ENCODE measurements around the gene GALNT17.
A peak's percentile ranks its signal among the peaks of the same experiment; 100 is the strongest.

GALNT17 gene

GRCh38 chr7:71132127-71132376 is at the start of gene GALNT17:
TSS of gene GALNT17 (plus strand) at chr7:71132144.
- Histone ChIP-seq H3K4me3 (ENCODE audit: low read length) (peak within 1 kb of the TSS; percentile 79), H3K4me1 (ENCODE audit: control insufficient read depth, low read depth, low read length) (peaks cover 19% of the 10 kb centered on the region)

GRCh38 chr7:71095266-71095860 is 36.6 kb upstream of the GALNT17 start:
- no peaks in the 10 kb centered on the region for H3K27me3 ChIP-seq (ENCODE audit: control insufficient read depth, insufficient read depth, low read length)
- no peak overlapping the region for H3K4me3 ChIP-seq (ENCODE audit: low read length)
- no peak overlapping the region for H3K27ac ChIP-seq (ENCODE audit: low read length)
- no peaks in the 10 kb centered on the region for H3K4me1 ChIP-seq (ENCODE audit: control insufficient read depth, low read depth, low read length)
- H3K36me3 ChIP-seq (ENCODE audit: control insufficient read depth, low read depth, low read length): no peaks in the 10 kb centered on the region
- H3K9ac ChIP-seq (ENCODE audit: low read length): no peak overlapping the region
- peaks cover 6% of the 10 kb centered on the region for H3K9me3 ChIP-seq (ENCODE audit: control insufficient read depth, low read depth, low read length)

More at GRCh38 chr7:71132127-71132376, at the start of gene GALNT17:
- no peaks in the 10 kb centered on the region for H3K9me3 ChIP-seq (ENCODE audit: control insufficient read depth, low read depth, low read length)
- H3K9ac ChIP-seq (ENCODE audit: low read length): peak within 1 kb of the TSS; percentile 61
- H3K27me3 ChIP-seq (ENCODE audit: control insufficient read depth, insufficient read depth, low read length): peaks cover 22% of the 10 kb centered on the region
- H3K36me3 ChIP-seq (ENCODE audit: control insufficient read depth, low read depth, low read length): no peaks in the 10 kb centered on the region
- H3K27ac ChIP-seq (ENCODE audit: low read length): no peak within 1 kb of the TSS

DNA sequence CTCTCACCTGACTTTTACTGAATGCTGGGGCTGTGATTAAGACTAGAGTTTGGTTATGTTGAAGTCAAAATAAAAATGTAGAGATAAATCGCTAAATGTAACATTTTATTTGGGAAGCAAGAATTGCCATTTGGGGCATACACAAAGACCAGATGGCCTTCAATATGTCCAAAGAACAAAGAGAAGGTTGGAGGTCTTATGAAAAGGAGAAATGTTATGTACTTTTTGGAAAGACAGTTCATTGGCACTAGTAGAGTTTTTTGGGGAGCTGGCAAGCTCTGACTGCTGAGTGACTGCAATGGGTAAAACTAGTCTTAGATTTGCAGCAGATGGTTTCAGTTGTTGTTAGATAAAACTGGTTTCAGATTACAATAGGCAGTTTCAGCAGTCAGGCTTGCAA is 35.6 kb upstream of the GALNT17 start:
- H3K27ac ChIP-seq (ENCODE audit: low read length): no peak overlapping the region
- H3K27me3 ChIP-seq (ENCODE audit: control insufficient read depth, insufficient read depth, low read length): no peaks in the 10 kb centered on the region
- H3K4me3 ChIP-seq (ENCODE audit: low read length): no peak overlapping the region
- peaks cover 6% of the 10 kb centered on the region for H3K9me3 ChIP-seq (ENCODE audit: control insufficient read depth, low read depth, low read length)
- no peaks in the 10 kb centered on the region for H3K4me1 ChIP-seq (ENCODE audit: control insufficient read depth, low read depth, low read length)
- H3K36me3 ChIP-seq (ENCODE audit: control insufficient read depth, low read depth, low read length): no peaks in the 10 kb centered on the region
- no peak overlapping the region for H3K9ac ChIP-seq (ENCODE audit: low read length)

DNA sequence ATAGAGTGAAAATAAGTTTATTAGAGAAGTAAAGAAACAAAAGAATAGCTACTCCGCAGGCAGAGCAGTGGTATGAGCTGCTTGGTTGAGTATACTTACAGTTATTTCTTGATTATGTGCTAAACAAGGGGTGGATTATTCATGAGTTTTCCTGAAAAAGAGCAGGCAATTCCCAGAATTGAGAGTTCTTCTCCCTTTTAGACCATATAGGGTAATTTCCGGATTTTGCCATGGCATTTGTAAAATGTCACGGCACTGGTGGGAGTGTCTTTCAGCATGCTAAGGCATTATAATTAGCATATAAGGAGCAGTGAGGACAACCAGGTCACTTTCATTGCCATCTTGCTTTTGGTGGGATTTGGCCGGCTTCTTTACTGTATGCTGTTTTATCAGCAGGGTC is 25.7 kb upstream of the GALNT17 start:
- Histone ChIP-seq H3K27ac (ENCODE audit: low read length) (no peak overlapping the region), H3K36me3 (ENCODE audit: control insufficient read depth, low read depth, low read length) (no peaks in the 10 kb centered on the region), H3K9me3 (ENCODE audit: control insufficient read depth, low read depth, low read length) (no peaks in the 10 kb centered on the region), H3K27me3 (ENCODE audit: control insufficient read depth, insufficient read depth, low read length) (no peaks in the 10 kb centered on the region), H3K4me1 (ENCODE audit: control insufficient read depth, low read depth, low read length) (no peaks in the 10 kb centered on the region), H3K4me3 (ENCODE audit: low read length) (no peak overlapping the region), H3K9ac (ENCODE audit: low read length) (no peak overlapping the region)

DNA sequence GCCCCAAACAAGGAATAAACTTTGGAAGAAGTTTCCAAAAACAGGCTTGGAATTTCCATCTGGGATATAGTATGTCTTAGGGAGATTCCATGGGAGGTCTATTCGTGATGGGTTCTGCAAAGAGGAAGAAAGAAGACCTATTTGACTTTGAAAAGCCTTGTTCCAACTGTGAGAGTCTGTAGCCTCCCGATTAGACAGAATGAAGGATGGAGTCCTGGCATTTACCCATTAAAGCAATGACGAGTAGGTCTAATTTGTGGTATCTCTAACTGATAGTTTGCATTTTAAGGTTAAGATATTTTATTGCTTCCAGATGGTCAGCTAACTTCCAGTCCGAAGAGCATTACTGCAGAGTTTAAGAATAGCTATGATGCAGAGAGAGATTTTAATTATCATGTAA is 19.5 kb upstream of the GALNT17 start:
- Histone ChIP-seq H3K4me3 (ENCODE audit: low read length) (no peak overlapping the region), H3K9me3 (ENCODE audit: control insufficient read depth, low read depth, low read length) (no peaks in the 10 kb centered on the region), H3K27me3 (ENCODE audit: control insufficient read depth, insufficient read depth, low read length) (no peaks in the 10 kb centered on the region), H3K4me1 (ENCODE audit: control insufficient read depth, low read depth, low read length) (peaks cover 6% of the 10 kb centered on the region), H3K27ac (ENCODE audit: low read length) (no peak overlapping the region), H3K36me3 (ENCODE audit: control insufficient read depth, low read depth, low read length) (no peaks in the 10 kb centered on the region), H3K9ac (ENCODE audit: low read length) (no peak overlapping the region)

- Histone ChIP-seq H3K4me1 (ENCODE audit: control insufficient read depth, low read depth, low read length) (no peaks in the 10 kb centered on the region), H3K27ac (ENCODE audit: low read length) (no peak overlapping the region), H3K27me3 (ENCODE audit: control insufficient read depth, insufficient read depth, low read length) (no peaks in the 10 kb centered on the region), H3K9me3 (ENCODE audit: control insufficient read depth, low read depth, low read length) (no peaks in the 10 kb centered on the region), H3K9ac (ENCODE audit: low read length) (no peak overlapping the region), H3K36me3 (ENCODE audit: control insufficient read depth, low read depth, low read length) (no peaks in the 10 kb centered on the region), H3K4me3 (ENCODE audit: low read length) (no peak overlapping the region)
Observed at GRCh38 chr7:71120096-71120495, 11.8 kb upstream of the GALNT17 start.

- no peak overlapping the region for H3K4me3 ChIP-seq (ENCODE audit: low read length)
- no peak overlapping the region for H3K9ac ChIP-seq (ENCODE audit: low read length)
- peaks cover 19% of the 10 kb centered on the region for H3K27me3 ChIP-seq (ENCODE audit: control insufficient read depth, insufficient read depth, low read length)
- H3K9me3 ChIP-seq (ENCODE audit: control insufficient read depth, low read depth, low read length): no peaks in the 10 kb centered on the region
- H3K27ac ChIP-seq (ENCODE audit: low read length): no peak overlapping the region
- peaks cover 17% of the 10 kb centered on the region for H3K4me1 ChIP-seq (ENCODE audit: control insufficient read depth, low read depth, low read length)
- H3K36me3 ChIP-seq (ENCODE audit: control insufficient read depth, low read depth, low read length): no peaks in the 10 kb centered on the region
Observed at GRCh38 chr7:71129126-71129525, 2.8 kb upstream of the GALNT17 start.

DNA sequence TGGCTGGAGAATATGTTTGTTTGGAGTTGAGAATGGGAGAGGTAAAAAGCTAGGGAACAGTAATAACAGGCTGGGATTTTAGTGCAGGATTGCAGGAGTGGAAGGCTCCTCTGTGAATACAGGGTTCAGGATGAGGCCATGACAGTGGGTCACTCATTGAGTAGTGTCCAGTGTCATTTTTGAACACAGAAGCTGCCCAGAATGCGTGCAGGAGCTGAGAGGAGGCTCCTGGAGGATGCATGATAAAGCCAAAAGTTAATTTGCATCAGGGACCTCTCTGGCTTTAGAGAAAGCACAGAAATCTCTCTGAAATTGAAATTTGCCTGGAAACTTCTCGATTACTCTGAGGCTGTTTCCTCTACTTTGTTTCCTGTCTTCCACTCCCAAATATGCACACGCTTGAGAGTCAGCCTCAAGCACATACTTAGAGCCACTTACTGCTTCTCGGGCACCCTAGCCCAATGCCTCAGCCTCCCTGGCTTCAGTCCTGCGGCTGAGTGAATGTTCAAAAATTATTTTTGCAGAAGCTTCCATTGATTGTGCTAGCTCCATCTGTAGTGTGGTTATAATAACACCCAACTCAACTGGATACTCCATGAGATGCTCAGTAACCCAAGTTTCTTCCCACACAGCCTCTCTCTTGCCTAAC is 1.8 kb upstream of the GALNT17 start:
- Histone ChIP-seq H3K36me3 (ENCODE audit: control insufficient read depth, low read depth, low read length) (no peaks in the 10 kb centered on the region), H3K27me3 (ENCODE audit: control insufficient read depth, insufficient read depth, low read length) (peaks cover 22% of the 10 kb centered on the region), H3K9me3 (ENCODE audit: control insufficient read depth, low read depth, low read length) (no peaks in the 10 kb centered on the region), H3K4me3 (ENCODE audit: low read length) (peak overlapping the region; percentile 79), H3K4me1 (ENCODE audit: control insufficient read depth, low read depth, low read length) (peaks cover 19% of the 10 kb centered on the region), H3K27ac (ENCODE audit: low read length) (no peak overlapping the region), H3K9ac (ENCODE audit: low read length) (no peak overlapping the region)

DNA sequence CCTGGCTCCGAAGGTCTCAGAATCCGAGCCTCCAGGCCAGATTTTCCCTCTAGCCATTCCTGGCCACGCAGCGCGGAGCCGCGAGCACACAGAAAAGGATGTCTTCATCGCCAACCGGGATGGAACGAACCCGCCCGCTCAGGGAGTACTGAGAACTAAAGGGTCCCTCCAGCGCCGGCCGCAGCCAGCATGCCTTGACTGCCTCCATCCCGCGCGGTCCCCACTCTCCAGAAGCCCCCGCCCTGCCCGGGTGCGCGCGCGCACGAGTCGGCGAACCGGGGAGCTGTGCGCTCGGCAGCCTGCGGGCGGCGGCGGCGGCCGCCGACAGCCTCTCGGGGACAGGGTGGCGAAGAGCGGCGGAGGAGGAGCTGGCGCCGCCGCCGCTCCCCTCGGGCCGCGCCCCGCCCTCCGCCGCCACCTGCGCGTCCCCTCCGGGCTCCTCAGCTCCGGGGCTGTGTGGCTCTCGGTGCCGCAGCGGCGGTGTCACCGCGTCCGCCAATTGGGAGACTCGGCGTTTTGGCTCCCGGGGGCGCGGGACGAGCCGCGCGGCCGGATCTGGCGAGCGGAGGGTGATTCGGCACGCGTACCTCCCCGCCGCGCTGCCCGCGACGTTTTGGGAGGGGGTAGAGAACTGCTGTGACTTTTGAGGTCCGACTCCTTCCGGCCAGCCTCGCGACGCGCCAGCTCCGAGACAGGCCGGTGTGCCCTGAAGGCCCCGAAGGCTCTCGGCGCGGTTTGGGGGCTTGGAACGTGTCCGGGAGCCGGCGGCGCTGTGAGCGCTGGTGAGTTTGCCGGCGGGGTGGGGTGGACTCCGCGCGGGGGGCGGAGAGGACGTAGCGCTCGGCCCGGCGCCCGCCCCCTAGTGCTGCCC is 453 bp upstream of the GALNT17 start:
- no peaks in the 10 kb centered on the region for H3K36me3 ChIP-seq (ENCODE audit: control insufficient read depth, low read depth, low read length)
- no peaks in the 10 kb centered on the region for H3K9me3 ChIP-seq (ENCODE audit: control insufficient read depth, low read depth, low read length)
- peaks cover 22% of the 10 kb centered on the region for H3K27me3 ChIP-seq (ENCODE audit: control insufficient read depth, insufficient read depth, low read length)
- H3K27ac ChIP-seq (ENCODE audit: low read length): no peak overlapping the region
- H3K9ac ChIP-seq (ENCODE audit: low read length): peak overlapping the region; percentile 61
- peaks cover 19% of the 10 kb centered on the region for H3K4me1 ChIP-seq (ENCODE audit: control insufficient read depth, low read depth, low read length)
- peak overlapping the region; percentile 79 for H3K4me3 ChIP-seq (ENCODE audit: low read length)

DNA sequence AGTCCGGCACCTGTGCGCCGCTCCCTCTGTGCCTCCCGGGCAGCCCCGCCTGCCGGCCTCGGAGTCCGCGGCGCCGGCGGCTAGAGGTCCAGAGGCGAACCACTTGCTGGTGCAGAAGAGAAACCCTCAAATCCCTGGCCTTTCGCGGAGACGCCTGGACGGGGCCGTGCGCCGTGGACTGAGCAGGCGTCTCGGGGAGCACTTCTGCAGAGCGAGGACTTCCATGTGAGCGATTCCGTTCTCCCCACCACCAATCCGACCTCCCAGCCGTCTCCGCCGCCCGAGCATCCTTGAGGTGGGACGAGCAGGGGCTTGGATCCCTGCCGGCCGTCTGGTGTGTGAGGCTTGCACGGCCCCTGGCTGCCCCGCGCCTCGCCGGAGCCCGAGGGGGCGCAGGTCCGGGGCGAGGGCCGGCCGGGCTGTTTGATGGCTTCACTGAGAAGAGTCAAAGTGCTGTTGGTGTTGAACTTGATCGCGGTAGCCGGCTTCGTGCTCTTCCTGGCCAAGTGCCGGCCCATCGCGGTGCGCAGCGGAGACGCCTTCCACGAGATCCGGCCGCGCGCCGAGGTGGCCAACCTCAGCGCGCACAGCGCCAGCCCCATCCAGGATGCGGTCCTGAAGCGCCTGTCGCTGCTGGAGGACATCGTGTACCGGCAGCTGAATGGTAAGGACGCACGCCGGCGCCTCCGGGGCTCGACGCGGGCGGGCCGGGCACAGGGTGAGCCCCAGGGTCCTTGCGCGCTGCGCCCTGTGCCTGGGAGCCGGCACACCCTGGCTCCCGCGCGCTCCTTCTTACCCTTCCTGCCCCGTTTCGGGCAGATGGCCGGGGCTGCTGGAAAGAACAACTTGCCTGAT is 660 bp downstream of the GALNT17 start:
- peak overlapping the region; percentile 61 for H3K9ac ChIP-seq (ENCODE audit: low read length)
- no peaks in the 10 kb centered on the region for H3K9me3 ChIP-seq (ENCODE audit: control insufficient read depth, low read depth, low read length)
- peaks cover 22% of the 10 kb centered on the region for H3K27me3 ChIP-seq (ENCODE audit: control insufficient read depth, insufficient read depth, low read length)
- no peak overlapping the region for H3K27ac ChIP-seq (ENCODE audit: low read length)
- peaks cover 19% of the 10 kb centered on the region for H3K4me1 ChIP-seq (ENCODE audit: control insufficient read depth, low read depth, low read length)
- peak overlapping the region; percentile 79 for H3K4me3 ChIP-seq (ENCODE audit: low read length)
- H3K36me3 ChIP-seq (ENCODE audit: control insufficient read depth, low read depth, low read length): no peaks in the 10 kb centered on the region

DNA sequence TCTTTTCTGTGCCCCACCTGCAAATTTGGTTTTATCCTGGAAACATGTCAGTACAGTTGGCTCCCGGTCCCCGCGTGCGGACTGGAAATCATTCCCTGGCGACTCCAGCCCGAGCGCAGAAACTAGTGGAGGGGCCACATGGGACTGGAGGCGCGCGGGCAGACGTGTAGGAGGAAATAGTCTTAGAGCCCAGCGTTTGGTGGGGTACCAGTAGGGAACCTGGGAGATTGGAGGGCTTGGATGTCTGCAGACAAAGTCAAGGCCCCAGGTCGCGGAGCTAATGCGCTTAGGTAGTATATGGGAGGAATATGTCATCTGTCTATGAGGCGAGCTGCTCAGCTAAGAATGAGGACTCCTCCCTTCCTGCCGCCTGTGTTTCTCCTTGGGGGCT is 1.3 kb downstream of the GALNT17 start:
- Histone ChIP-seq H3K27ac (ENCODE audit: low read length) (no peak overlapping the region), H3K9ac (ENCODE audit: low read length) (peak overlapping the region; percentile 61), H3K4me1 (ENCODE audit: control insufficient read depth, low read depth, low read length) (peaks cover 19% of the 10 kb centered on the region), H3K9me3 (ENCODE audit: control insufficient read depth, low read depth, low read length) (no peaks in the 10 kb centered on the region), H3K4me3 (ENCODE audit: low read length) (peak overlapping the region; percentile 79), H3K27me3 (ENCODE audit: control insufficient read depth, insufficient read depth, low read length) (peaks cover 22% of the 10 kb centered on the region), H3K36me3 (ENCODE audit: control insufficient read depth, low read depth, low read length) (no peaks in the 10 kb centered on the region)
